ENCODE results near the gene TSC22D2. TPM values are rescaled to one million over a fixed set of nuclear protein-coding genes. Genes with fewer than 3 reads are reported as not detected.

Gene TSC22D2
- total RNA-seq, 1 experiment from 2014 or later, result 26.5 TPM

GRCh38 chr3:150372320-150372719 is 35.8 kb upstream of the TSC22D2 start:
- Histone ChIP-seq H2BK20ac (ENCODE audit: low read depth, low read length, poor library complexity, severe bottlenecking) (no peak overlapping the region), H4K20me1 (ENCODE audit: control insufficient read depth, insufficient read depth, insufficient read length) (no peaks in the 10 kb centered on the region), H3K14ac (ENCODE audit: insufficient read depth, low read length) (no peak overlapping the region), H3K79me1 (ENCODE audit: insufficient read depth, low read depth, low read length, poor library complexity, severe bottlenecking) (no peaks in the 10 kb centered on the region), H3K27me3 (ENCODE audit: insufficient read depth, low read length) (no peaks in the 10 kb centered on the region), H3K79me2 (ENCODE audit: insufficient read depth, low read length) (no peaks in the 10 kb centered on the region), H2BK120ac (ENCODE audit: low read depth, low read length, poor library complexity, severe bottlenecking) (no peak overlapping the region), H2AK5ac (ENCODE audit: insufficient read length, low read length) (no peak overlapping the region), H4K91ac (ENCODE audit: insufficient read length, low read depth, low read length) (no peak overlapping the region), H2BK15ac (ENCODE audit: low read depth, low read length) (no peak overlapping the region), H3T11ph (ENCODE audit: low read length) (no peak overlapping the region), H3K27ac (ENCODE audit: insufficient read length, low read depth, low read length) (no peak overlapping the region), H3K9me3 (ENCODE audit: control insufficient read depth, low read depth, low read length) (no peaks in the 10 kb centered on the region), H2AFZ (ENCODE audit: low read length) (no peak overlapping the region), H3K4ac (ENCODE audit: low read depth, low read length) (no peak overlapping the region), H3K4me2 (ENCODE audit: insufficient read depth, insufficient read length, low read length) (no peak overlapping the region), H3K9ac (ENCODE audit: extremely low read depth, insufficient read length, low read length) (no peak overlapping the region), H4K8ac (replicated peaks; ENCODE audit: insufficient read length, low read depth, low read length) (no peak overlapping the region), H3K23ac (ENCODE audit: insufficient read length, low read depth, low read length) (no peak overlapping the region), H2BK5ac (ENCODE audit: insufficient read length, low read length) (no peak overlapping the region), H3K56ac (ENCODE audit: insufficient read length, low read depth, low read length) (no peak overlapping the region), H3K4me1 (ENCODE audit: insufficient read depth, low read length) (peaks cover 8% of the 10 kb centered on the region; the same call in 1 of the 2 replicates), H4K5ac (ENCODE audit: insufficient read length, low read depth, low read length) (no peak overlapping the region), H3K18ac (ENCODE audit: insufficient read length, low read depth, low read length) (no peak overlapping the region), H3K23me2 (ENCODE audit: insufficient read length, low read depth, low read length, poor library complexity, severe bottlenecking) (no peaks in the 10 kb centered on the region), H2BK12ac (ENCODE audit: insufficient read length, low read depth, low read length) (no peak overlapping the region)
- TF ChIP-seq CTCF (conservative IDR thresholded peaks at IDR 0.05), result no peak
- no peaks in the 10 kb centered on the region for H3K36me3 Mint-ChIP-seq (ENCODE audit: insufficient read depth in 1 of 3, low read depth in 3 of 3)
- no peaks in the 10 kb centered on the region for H3K9me3 Mint-ChIP-seq
- H3K4me3 Mint-ChIP-seq, result no peak overlapping the region
- H3K27ac Mint-ChIP-seq, result peak overlapping the region in 1 of 3 experiments; percentile 59; a peak in 2 of 7 replicates
- WGBS (ENCODE audit: extremely low coverage, insufficient read length, low lambda C conversion rate), result no CpG with 5 or more reads among the region's 2 CpGs
- H3K4me1 Mint-ChIP-seq, result peaks cover 41 to 48% of the 10 kb centered on the region in 2 experiments
- no peak for DNase-seq
- no peaks in the 10 kb centered on the region for H3K27me3 Mint-ChIP-seq (ENCODE audit: low read depth)

All from H9 (cell line).